Caco-2 (cell line): ENCODE results near the gene SVIP. TPM values are rescaled to one million over a fixed set of nuclear protein-coding genes. Genes with fewer than 3 reads are reported as not detected.

Experiments
- BruUV-seq: library from RNA; stranded (reverse); fragments of 400-500 nt; replicated peaks from 2 replicates; lab custom pipeline; 2021; lab: Mats Ljungman, UMichigan
- CTCF ChIA-PET: fragments of 300-600 bp; sonication (Branson Sonifier 250); formaldehyde crosslinking; loops from one replicate; lab custom pipeline; 2022; ENCODE audit warnings: antibody characterized with exemption; lab: Charles Lee
- POLR2A ChIA-PET: fragments of 300-600 bp; sonication (Branson Sonifier 250); formaldehyde crosslinking; loops from one replicate; lab custom pipeline; 2022; ENCODE audit warnings: antibody characterized with exemption; lab: Charles Lee
- DNase-seq, 2 experiments: peaks; one replicate each; pipeline versions ENCODE4 v3.0.0 to v3.0.0-alpha.2; 2020 to 2022
- H3K27me3 ChIP-seq: replicated peaks from 2 replicates; pipeline ENCODE4 v1.6.0; 2011; ENCODE audit warnings: low read length; ENCODE audit not compliant: control insufficient read depth, insufficient read depth
- H3K36me3 ChIP-seq: 2 replicates; pipeline ENCODE4 v1.5.1; 2011; ENCODE audit warnings: low read length; ENCODE audit not compliant: control insufficient read depth, insufficient read depth
- H3K4me1 ChIP-seq: fragments of 250-450 bp; sonication (Bioruptor Pico); 2 replicates; pipeline ENCODE4 v1.5.1; 2020; ENCODE audit warnings: mild to moderate bottlenecking
- H3K4me3 ChIP-seq: 2 replicates; pipeline ENCODE4 v1.5.1; 2011; ENCODE audit warnings: low read depth, mild to moderate bottlenecking, control low read depth, low read length
- H3K9me3 ChIP-seq: fragments of 250-450 bp; sonication (Bioruptor Pico); 2 replicates; pipeline ENCODE4 v1.5.1; 2020; ENCODE audit warnings: mild to moderate bottlenecking, moderate library complexity
- H3K27ac Mint-ChIP-seq: one replicate; pipeline ENCODE4 v1.8.0; 2022; ENCODE audit warnings: mixed read lengths; ENCODE audit not compliant: unreplicated experiment
- H3K27me3 Mint-ChIP-seq: one replicate; pipeline ENCODE4 v1.8.0; 2022; ENCODE audit warnings: mixed read lengths; ENCODE audit not compliant: insufficient read depth, unreplicated experiment
- H3K36me3 Mint-ChIP-seq: one replicate; pipeline ENCODE4 v1.8.0; 2022; ENCODE audit warnings: mild to moderate bottlenecking, mixed read lengths; ENCODE audit not compliant: insufficient read depth, unreplicated experiment
- H3K4me1 Mint-ChIP-seq: one replicate; pipeline ENCODE4 v1.8.0; 2022; ENCODE audit warnings: low read depth, mixed read lengths; ENCODE audit not compliant: unreplicated experiment
- H3K4me3 Mint-ChIP-seq: one replicate; pipeline ENCODE4 v1.8.0; 2022; ENCODE audit warnings: mild to moderate bottlenecking, moderate library complexity, mixed read lengths; ENCODE audit not compliant: unreplicated experiment
- H3K9me3 Mint-ChIP-seq: one replicate; pipeline ENCODE4 v1.8.0; 2022; ENCODE audit warnings: mixed read lengths; ENCODE audit not compliant: unreplicated experiment
- intact Hi-C: fragments of 100-400 bp; cut with micrococcal nuclease; formaldehyde crosslinking; loops from one replicate; pipeline ENCODE4 v1.10.0; 2022; ENCODE audit not compliant: unreplicated experiment
- total RNA-seq: library from RNA; stranded (reverse); gene quantifications from 2 replicates; pipeline ENCODE4 v1.2.3, GENCODE V29; 2022
- TF ChIP-seq, protein P1 (sequence below), 2 experiments: fragments of 200-600 bp in 1 of 2; IDR thresholded peaks; 1 replicate in 1 of 2; 2 replicates in 1 of 2; pipeline versions ENCODE4 v1.5.1 to v1.8.0; 2011 to 2022; ENCODE audit warnings: antibody characterized with exemption in 1 of 2, control low read depth in 1 of 2, inconsistent platforms in 1 of 2, low read depth in 1 of 2, low read length in 1 of 2, mild to moderate bottlenecking in 1 of 2, moderate library complexity in 1 of 2; ENCODE audit not compliant: insufficient read depth in 1 of 2, severe bottlenecking in 1 of 2, unreplicated experiment in 1 of 2

The SVIP gene
- total RNA-seq, 1 experiment from 2014 or later: 19.6 TPM

DNA sequence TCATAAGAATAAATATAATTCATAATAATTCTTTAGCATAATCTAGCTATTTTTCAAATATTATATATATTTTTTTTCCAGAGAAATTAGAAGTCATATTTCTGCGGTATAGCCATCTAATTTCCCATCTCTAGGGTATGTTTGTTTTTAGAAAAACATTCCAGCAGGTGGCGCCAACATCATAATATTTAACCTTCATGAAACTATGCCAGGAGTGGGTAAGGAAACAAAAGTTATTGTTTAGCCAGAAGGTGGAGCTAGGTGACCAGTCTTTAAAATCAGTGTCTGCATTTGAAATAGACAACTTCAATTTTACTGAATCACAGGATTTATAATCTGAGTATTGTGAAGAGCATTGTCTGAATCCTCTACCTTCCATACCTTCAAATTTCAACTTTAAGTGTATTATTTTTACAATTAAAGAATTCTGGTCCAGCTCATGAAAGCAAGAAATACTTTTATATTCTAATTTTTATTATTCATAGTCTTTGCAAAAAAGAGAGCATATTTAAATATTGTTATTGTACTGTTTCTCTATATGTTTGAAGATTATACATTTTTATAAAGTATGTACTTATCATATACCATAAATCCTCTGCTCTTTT lies 46.4 kb upstream of the SVIP start:
- TF ChIP-seq, protein P1, sequence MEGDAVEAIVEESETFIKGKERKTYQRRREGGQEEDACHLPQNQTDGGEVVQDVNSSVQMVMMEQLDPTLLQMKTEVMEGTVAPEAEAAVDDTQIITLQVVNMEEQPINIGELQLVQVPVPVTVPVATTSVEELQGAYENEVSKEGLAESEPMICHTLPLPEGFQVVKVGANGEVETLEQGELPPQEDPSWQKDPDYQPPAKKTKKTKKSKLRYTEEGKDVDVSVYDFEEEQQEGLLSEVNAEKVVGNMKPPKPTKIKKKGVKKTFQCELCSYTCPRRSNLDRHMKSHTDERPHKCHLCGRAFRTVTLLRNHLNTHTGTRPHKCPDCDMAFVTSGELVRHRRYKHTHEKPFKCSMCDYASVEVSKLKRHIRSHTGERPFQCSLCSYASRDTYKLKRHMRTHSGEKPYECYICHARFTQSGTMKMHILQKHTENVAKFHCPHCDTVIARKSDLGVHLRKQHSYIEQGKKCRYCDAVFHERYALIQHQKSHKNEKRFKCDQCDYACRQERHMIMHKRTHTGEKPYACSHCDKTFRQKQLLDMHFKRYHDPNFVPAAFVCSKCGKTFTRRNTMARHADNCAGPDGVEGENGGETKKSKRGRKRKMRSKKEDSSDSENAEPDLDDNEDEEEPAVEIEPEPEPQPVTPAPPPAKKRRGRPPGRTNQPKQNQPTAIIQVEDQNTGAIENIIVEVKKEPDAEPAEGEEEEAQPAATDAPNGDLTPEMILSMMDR (IDR thresholded peaks at IDR 0.05; ENCODE audit: insufficient read depth in 1 of 2, low read depth in 1 of 2, low read length in 1 of 2, severe bottlenecking in 1 of 2, unreplicated experiment in 1 of 2): peak; percentile 62 to 83
- Mint-ChIP-seq H3K27ac (no peak overlapping the region), H3K27me3 (no peaks in the 10 kb centered on the region), H3K36me3 (no peaks in the 10 kb centered on the region), H3K4me3 (no peak overlapping the region), H3K9me3 (no peaks in the 10 kb centered on the region), H3K4me1 (peaks cover 6% of the 10 kb centered on the region)
- Histone ChIP-seq H3K4me3 (no peak overlapping the region), H3K27me3 (no peaks in the 10 kb centered on the region), H3K9me3 (no peaks in the 10 kb centered on the region), H3K36me3 (no peaks in the 10 kb centered on the region), H3K4me1 (no peaks in the 10 kb centered on the region)
- intact Hi-C loops: loop anchor here (1.0 to 10.0 kb wide), 5 partner anchors 45 to 666 kb away; no protein-coding TSS in a partner anchor
- CTCF ChIA-PET: interaction anchor here (0.6 to 1.0 kb wide), 4 partner anchors 145 to 946 kb away, joined by 4 to 5 read pairs (median 4); no protein-coding TSS in a partner anchor
- BruUV-seq: no TSS peak
- DNase-seq: peak; percentile 60 to 75
- POLR2A ChIA-PET: interaction anchor here (0.6 kb wide), 1 partner anchor 1446 kb away, joined by 4 read pairs; no protein-coding TSS in a partner anchor

DNA sequence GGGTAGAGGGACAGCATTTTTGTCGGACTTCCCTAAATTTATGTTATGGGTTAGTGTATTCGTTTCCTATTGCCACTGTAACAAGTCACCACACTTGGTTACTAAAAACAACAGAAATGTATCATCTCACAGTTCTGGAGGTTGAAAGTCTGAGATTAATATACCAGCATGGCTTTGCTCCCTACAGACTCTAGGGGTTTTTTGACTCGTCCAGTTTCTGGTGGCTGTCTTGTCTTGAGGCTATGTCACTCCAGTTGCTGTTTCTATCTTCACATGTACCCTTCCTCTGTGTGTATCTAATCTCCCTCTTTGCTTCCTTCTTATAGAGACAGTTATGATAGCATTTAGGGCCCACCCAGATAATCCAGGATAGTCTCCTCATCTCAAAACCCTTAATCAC lies 39.7 kb upstream of the SVIP start:
- Mint-ChIP-seq H3K4me3 (no peak overlapping the region), H3K4me1 (no peaks in the 10 kb centered on the region), H3K27ac (no peak overlapping the region), H3K9me3 (no peaks in the 10 kb centered on the region), H3K36me3 (no peaks in the 10 kb centered on the region), H3K27me3 (no peaks in the 10 kb centered on the region)
- Histone ChIP-seq H3K4me1 (no peaks in the 10 kb centered on the region), H3K36me3 (no peaks in the 10 kb centered on the region), H3K27me3 (no peaks in the 10 kb centered on the region), H3K9me3 (no peaks in the 10 kb centered on the region), H3K4me3 (no peak overlapping the region)
- no peak for DNase-seq
- TF ChIP-seq, protein P1 (IDR thresholded peaks at IDR 0.05; ENCODE audit: insufficient read depth in 1 of 2, low read depth in 1 of 2, low read length in 1 of 2, severe bottlenecking in 1 of 2, unreplicated experiment in 1 of 2): no peak
- ChIA-PET POLR2A (no interaction called here), CTCF (no interaction called here)
- intact Hi-C loops: no loop called here
- no TSS peak for BruUV-seq

DNA sequence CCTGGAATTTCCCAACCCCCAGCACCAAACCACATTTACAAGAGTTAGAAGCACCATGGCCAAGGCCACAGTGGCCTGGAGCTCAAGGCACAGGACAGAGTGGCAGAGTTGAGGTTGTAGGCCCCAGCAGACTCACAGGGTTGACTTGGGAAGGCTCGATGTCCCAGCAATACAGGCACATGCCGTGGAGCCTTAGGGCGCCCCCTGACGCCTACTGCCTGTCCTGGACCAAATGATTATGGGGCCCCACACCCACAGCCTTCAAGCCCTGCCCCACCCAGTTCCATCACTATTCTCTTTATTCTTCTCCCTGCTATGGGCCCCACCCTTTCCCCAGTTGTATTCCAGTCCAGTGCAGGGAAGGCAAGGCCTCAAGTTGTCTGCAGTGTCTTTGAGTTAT lies 30.6 kb upstream of the SVIP start, which contains the start of gene CCDC179:
Gene CCDC179 (minus strand): TSS at position 234 of the 400 bp plus-strand sequence. CDS start 53 bp downstream, at position 181.
- no peak for DNase-seq
- no peaks in the 10 kb centered on the region for H3K36me3 ChIP-seq
- Mint-ChIP-seq H3K4me1 (no peaks in the 10 kb centered on the region), H3K27ac (no peak within 1 kb of the TSS), H3K4me3 (no peak within 1 kb of the TSS), H3K27me3 (peaks cover 2% of the 10 kb centered on the region), H3K36me3 (no peaks in the 10 kb centered on the region), H3K9me3 (no peaks in the 10 kb centered on the region)
- ChIA-PET CTCF (no interaction called here), POLR2A (no interaction called here)
- H3K4me3 ChIP-seq: no peak within 1 kb of the TSS
- intact Hi-C loops: no loop called here
- TF ChIP-seq, protein P1 (IDR thresholded peaks at IDR 0.05; ENCODE audit: insufficient read depth in 1 of 2, low read depth in 1 of 2, low read length in 1 of 2, severe bottlenecking in 1 of 2, unreplicated experiment in 1 of 2): no peak
- no peaks in the 10 kb centered on the region for H3K27me3 ChIP-seq
- no TSS peak for BruUV-seq
- no peaks in the 10 kb centered on the region for H3K4me1 ChIP-seq
- no peaks in the 10 kb centered on the region for H3K9me3 ChIP-seq
